ENCODE results near the gene SELENOP.
"Not testable (repeated sequence)": the region's sequence is repeated elsewhere in the genome, so short reads cannot be mapped to it uniquely, and the experiment has no call there.

Gene SELENOP, protein sequence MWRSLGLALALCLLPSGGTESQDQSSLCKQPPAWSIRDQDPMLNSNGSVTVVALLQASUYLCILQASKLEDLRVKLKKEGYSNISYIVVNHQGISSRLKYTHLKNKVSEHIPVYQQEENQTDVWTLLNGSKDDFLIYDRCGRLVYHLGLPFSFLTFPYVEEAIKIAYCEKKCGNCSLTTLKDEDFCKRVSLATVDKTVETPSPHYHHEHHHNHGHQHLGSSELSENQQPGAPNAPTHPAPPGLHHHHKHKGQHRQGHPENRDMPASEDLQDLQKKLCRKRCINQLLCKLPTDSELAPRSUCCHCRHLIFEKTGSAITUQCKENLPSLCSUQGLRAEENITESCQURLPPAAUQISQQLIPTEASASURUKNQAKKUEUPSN

DNA sequence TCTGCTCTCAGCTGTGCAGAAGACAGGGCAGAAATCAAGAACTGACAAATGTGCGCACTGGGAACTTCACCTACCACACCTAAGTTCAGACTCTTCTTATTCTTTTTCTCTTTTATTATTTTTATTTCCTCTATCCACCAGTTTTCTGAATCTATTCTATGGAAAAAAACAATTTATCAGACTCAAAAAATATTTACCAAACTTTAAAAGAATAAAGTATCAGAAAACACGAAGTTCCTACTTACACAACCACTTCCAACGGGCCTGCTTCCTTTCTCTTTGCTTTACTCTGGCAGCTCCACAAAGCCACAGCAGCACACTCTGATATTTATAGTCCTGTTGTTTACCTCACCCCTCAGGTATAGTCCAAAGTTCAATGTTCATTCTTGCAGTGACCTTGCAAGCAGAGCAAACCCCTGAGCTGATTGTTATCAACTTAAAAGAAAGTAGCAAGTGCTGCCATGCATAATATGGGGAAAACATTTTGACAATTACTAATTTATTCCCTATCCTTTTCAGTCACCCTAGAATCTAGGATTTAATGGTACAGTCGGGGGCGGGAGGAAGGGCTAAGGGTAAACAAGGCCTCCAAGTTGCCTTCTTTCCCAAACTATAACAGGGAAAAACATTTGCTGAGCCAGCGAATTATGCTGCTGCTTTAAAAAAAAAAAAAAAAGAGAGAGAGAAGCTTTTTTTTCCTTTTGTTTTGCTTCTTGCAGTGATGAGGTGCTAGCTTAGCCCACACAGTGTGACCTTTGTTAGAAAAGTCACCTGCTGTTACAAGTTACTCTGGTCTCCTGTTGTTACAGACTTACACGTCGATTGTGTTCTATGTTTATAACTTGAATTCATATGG, at the start of gene SELENOP:
SELENOP (minus strand) TSS at position 302 of the 856 bp plus-strand sequence. CDS start 3,539 bp downstream, outside the sequence.
- no peak for DNase-seq

DNA sequence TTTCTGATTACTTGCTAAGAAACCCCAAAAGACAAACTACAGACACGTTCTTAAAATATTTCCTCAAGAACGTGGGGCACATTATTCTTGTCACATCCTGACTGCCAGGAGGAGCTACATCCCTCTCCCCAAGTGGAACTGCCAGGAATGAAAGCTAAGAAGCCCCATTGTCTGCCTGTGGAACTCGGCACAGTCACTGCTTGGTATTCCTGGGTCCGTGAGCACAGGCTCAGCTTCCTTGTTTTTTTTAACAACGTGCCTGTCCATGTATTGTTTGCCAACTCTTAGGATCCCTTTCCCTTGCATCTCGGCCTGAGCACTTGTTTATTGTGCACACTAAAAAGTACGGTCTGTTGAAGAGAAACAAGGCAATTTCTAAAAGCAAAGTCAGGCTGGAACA, 47.0 kb upstream of the SELENOP start:
- no peak for DNase-seq

- DNase-seq = no peak
Measured at GRCh38 chr5:42858031-42858643, 46.4 kb upstream of the SELENOP start.

DNA sequence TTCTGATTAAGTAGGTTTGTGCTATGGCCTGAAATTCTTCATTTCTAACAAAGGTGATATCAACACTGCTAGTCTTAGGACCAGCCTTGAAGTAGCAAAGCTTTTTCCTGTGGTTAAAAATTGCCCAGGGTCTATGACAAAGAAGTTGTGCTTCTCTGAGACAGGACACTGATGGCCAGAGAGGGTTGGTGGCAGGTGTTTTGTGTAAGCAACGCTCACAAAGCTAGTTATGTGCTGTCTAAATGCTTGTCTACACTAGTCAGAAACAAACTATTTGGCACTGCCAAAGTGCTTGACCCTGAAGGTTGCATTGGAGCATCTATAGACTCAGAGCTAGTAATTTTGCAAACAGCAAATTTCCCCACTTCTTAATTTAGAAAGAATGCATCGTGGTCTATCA, 44.1 kb upstream of the SELENOP start:
- no peak for DNase-seq

- DNase-seq = no peak
Measured at GRCh38 chr5:42855386-42855785, 43.7 kb upstream of the SELENOP start.

- no peak for DNase-seq
Measured at GRCh38 chr5:42854795-42855194, 43.1 kb upstream of the SELENOP start.

DNA sequence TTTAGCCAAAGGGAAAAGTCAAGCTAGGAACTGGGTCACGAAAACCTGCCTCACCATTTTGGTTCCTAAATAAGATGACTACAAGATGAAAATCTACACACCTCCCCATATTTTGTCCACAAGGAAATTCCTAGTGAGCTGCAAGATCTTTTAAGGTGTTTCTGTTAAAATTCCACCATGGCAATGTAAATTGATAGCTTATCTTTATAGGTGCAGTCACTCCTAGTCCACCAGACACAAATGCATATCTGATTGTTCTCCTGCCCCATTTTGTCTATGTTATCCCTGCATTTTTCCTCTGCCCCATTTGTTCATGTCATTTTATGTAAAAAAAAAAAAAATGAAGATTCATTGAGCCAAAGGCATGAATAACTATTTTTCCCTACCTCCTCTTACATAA, 41.1 kb upstream of the SELENOP start:
- no peak for DNase-seq

- DNase-seq = no peak
Measured at GRCh38 chr5:42851481-42851880, 39.8 kb upstream of the SELENOP start.

- no peak for DNase-seq
Measured at GRCh38 chr5:42848545-42848944, 36.9 kb upstream of the SELENOP start.

DNA sequence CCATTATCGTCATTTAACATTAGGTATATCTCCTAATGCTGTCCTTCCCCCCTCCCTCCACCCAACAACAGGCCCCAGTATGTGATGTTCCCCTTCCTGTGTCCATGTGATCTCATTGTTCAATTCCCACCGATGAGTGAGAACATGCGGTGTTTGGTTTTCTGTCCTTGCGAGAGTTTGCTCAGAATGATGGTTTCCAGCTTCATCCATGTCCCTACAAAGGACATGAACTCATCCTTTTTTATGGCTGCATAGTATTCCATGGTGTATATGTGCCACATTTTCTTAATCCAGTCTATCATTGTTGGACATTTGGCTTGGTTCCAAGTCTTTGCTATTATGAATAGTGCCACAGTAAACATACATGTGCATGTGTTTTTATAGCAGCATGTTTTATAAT, 32.7 kb upstream of the SELENOP start:
- DNase-seq = not testable (repeated sequence)

- DNase-seq = no peak
Measured at GRCh38 chr5:42843675-42844292, 32.1 kb upstream of the SELENOP start.

DNA sequence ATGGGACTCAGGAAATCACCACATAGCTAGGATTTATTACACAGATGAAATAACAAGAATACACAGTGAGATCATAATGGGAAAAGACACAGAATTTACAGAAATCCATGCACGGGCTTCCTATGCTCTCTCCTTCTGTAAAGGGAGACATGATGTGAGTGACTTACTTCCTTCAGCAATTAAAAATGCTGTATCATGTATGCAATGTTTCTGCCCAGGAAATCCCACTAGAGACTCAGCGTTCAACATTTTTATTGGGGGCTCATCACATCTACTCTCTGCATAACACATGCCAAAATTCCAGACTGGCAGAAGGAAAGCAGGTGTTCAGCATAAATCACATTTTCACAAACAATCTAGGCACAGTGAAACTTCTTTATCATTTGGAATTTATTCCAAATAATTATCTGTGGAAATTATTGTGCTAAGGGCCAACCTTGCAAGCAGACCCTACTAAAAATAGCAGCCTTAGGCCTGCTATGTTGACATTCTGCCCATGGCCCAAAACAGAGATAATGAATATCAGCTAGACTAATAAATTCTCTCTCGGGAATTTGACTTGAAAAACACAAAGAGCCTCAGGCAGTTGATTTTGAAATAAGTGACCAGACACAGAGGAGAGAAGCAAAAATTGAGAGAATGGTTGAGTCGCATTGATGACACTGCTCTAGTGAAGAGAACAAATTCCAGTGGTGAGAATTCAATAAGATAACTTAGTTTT, 31.4 kb upstream of the SELENOP start:
- DNase-seq = no peak

- no peak for DNase-seq
Measured at GRCh38 chr5:42840842-42841567, 29.3 kb upstream of the SELENOP start.

- DNase-seq = no peak
Measured at GRCh38 chr5:42840269-42840668, 28.6 kb upstream of the SELENOP start.

DNA sequence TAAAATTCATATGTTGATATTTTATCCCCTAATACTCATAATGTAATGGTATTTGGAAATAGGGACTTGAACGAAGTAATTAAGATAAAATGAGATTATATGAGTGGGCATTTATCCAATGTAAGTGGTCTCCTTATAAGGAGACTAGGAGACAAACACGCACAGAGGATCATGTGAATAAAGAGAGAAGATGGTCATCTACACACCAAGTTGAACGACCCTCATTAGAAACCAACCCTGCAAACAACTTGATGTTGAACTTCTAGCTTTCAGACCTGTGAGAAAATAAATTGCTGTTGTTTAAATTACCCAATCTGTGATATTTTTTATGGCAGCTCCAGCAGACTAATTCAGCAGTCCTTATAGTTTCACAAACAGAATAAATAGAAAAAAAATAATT, 27.5 kb upstream of the SELENOP start:
- no peak for DNase-seq

GRCh38 chr5:42837601-42838000, 25.9 kb upstream of the SELENOP start:
- DNase-seq = no peak

DNA sequence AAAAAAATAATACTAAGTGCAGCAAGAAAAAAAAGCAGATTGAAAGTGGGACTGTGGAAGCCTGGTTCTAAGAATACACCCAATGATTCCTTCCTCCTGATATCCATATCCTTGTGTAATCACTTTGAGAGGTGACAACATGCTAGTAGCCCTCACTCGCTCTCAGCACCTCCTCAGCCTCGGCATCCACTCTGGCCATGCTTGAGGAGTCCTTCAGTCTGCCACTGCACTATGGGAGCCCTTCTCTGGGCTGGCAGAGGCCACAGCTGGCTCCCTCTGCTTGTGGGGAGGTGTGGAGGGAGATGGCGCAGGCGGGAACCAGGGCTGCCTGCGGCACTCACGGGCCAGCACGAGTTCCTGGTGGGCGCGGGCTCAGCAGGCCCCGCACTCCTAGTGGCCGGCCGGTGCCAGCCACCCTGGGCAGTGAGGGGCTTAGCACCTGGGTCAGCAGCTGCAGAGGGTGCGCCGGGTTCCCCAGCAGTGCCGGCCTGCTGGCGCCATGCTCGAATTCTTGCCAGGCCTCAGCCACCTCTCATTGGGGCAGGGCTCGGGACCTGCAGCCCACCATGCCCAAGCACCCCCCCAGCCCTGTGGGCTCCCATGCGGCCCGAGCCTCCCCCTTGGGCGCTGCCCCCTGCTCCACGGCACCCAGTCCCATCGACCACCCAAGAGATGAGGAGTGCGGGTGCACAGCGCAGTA, 24.5 kb upstream of the SELENOP start:
- no peak for DNase-seq

DNA sequence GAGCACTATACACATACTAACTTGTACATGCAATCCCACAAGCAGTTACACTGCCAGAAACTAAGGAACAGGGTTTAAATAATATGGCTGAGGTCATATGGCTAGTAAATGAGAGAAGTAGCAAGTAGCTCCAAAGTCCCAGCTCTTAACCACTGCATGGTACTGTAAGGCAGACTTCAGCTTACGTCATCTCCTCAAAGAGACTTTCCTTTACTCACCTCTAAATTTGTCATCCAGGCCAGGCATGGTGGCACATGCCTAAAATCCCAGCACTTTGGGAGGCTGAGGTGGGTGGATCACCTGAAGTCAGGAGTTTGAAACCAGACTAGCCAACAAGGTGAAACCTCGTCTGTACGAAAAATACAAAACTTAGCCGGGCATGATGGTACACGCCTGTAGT, 20.4 kb upstream of the SELENOP start:
- DNase-seq = no peak

DNA sequence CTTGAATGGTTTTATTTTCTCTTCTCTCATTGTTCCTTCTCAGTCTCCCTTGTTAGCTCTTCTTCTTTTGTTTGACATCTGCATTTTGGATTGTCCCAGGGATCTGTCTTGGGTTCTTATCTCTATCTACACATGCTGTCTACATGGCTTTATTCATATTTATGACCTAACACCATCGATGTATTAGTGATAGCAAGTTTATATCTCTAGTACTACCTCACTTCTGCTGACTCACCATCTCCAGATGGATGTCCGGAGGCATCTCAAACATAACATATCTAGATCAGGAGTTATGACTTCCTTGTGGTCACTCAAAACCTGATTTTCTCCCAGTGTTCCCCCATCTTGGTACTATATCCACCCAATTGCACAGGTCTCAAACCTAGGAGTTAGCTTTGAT, 19.2 kb upstream of the SELENOP start:
- no peak for DNase-seq

GRCh38 chr5:42828671-42829070, 17.0 kb upstream of the SELENOP start:
- DNase-seq = no peak
